ENCODE data around the gene PGA5.

GRCh38 chr11:61290905-61291690, 50.1 kb downstream of the PGA5 start:
- TF ChIP-seq CTCF (IDR thresholded peaks at IDR 0.05) (no peak), POLR2A (IDR thresholded peaks at IDR 0.05) (no peak)

Data from adrenal gland (tissue), 5 donors.